Mucosa of descending colon (tissue), 3 donors: ENCODE data around the gene GOLGA5. TPM values are rescaled to one million over a fixed set of nuclear protein-coding genes. Genes with fewer than 3 reads are reported as not detected.

Source experiments
- ATAC-seq: fragments of 200-7000 bp; cut with Tn5 transposase; one replicate; pipeline ENCODE4 v1.9.1; 2020; ENCODE audit warnings: mild to moderate bottlenecking, moderate library complexity
- DNase-seq, 3 donors: peaks; one replicate each; pipeline ENCODE4 v3.0.0-alpha.2; 2020
- H3K36me3 ChIP-seq: fragments of 200-600 bp; one replicate; pipeline ENCODE4 v1.8.0; 2021; ENCODE audit warnings: low read depth, mild to moderate bottlenecking
- H3K4me1 ChIP-seq: fragments of 200-600 bp; one replicate; pipeline ENCODE4 v1.8.0; 2021; ENCODE audit warnings: low read depth, mild to moderate bottlenecking
- H3K4me3 ChIP-seq: fragments of 200-600 bp; one replicate; pipeline ENCODE4 v1.8.0; 2021; ENCODE audit warnings: mild to moderate bottlenecking
- H3K9me3 ChIP-seq: fragments of 200-600 bp; one replicate; pipeline ENCODE4 v1.8.0; 2021; ENCODE audit warnings: mild to moderate bottlenecking
- intact Hi-C, 2 donors: fragments of 100-400 bp; cut with DNase I in 1 of 2; cut with micrococcal nuclease in 1 of 2; formaldehyde crosslinking; loops; one replicate each; pipeline versions ENCODE4 v1.11.0 to v1.11.1; 2022; cut with DNase I, micrococcal nuclease
- total RNA-seq, 3 donors: library from RNA; stranded (reverse); fragmentation: NEBNext Ultra II Directional in 2 of 3; extraction: Animal tissue kit (Norgen Biotek cat#: 25700) in 2 of 3; gene quantifications; one replicate each; pipeline versions ENCODE4 v1.2.1 to v1.2.4, GENCODE V29; 2021 to 2023
- TF ChIP-seq, protein P1 (sequence below): fragments of 200-600 bp; IDR thresholded peaks from one replicate; pipeline ENCODE4 v1.8.0; 2022; ENCODE audit warnings: antibody characterized with exemption, mild to moderate bottlenecking
- donor health status: DM: no; HTN: no; CAD: no; lungs with moderate emphysema.
- donor health status: DM: no; HTN: no; CAD: no.
- donor health status: DM: no; HTN: yes; CAD: no.

The GOLGA5 gene
- total RNA-seq, 3 donors from 2014 or later = 33.8 to 40.0 (median 39.2) TPM

DNA sequence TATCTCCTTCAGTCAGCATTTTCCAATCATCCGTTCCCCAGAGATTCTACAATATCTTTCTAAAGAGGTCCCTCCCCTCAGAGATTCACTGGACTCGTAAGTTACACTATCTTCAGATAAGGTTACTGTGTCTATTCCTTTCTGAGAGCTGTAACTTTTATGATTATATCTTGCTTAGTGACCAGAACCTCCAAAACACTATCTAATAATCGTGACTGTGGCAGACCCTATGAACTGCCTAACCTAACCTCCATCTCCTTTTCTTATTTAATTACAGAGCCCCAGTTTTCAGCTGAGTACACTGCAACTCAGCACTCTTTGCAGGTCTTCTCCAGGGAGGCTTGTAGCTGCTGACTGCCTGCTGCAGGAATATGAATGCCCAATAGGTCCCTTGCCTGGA, 90.3 kb downstream of the GOLGA5 start:
- H3K4me1 ChIP-seq = no peaks in the 10 kb centered on the region
- DNase-seq = no peak
- no peak overlapping the region for H3K4me3 ChIP-seq
- TF ChIP-seq, protein P1, sequence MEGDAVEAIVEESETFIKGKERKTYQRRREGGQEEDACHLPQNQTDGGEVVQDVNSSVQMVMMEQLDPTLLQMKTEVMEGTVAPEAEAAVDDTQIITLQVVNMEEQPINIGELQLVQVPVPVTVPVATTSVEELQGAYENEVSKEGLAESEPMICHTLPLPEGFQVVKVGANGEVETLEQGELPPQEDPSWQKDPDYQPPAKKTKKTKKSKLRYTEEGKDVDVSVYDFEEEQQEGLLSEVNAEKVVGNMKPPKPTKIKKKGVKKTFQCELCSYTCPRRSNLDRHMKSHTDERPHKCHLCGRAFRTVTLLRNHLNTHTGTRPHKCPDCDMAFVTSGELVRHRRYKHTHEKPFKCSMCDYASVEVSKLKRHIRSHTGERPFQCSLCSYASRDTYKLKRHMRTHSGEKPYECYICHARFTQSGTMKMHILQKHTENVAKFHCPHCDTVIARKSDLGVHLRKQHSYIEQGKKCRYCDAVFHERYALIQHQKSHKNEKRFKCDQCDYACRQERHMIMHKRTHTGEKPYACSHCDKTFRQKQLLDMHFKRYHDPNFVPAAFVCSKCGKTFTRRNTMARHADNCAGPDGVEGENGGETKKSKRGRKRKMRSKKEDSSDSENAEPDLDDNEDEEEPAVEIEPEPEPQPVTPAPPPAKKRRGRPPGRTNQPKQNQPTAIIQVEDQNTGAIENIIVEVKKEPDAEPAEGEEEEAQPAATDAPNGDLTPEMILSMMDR = no peak
- ATAC-seq = no peak
- intact Hi-C loops = no loop called here
- H3K36me3 ChIP-seq = no peaks in the 10 kb centered on the region
- H3K9me3 ChIP-seq = no peaks in the 10 kb centered on the region

DNA sequence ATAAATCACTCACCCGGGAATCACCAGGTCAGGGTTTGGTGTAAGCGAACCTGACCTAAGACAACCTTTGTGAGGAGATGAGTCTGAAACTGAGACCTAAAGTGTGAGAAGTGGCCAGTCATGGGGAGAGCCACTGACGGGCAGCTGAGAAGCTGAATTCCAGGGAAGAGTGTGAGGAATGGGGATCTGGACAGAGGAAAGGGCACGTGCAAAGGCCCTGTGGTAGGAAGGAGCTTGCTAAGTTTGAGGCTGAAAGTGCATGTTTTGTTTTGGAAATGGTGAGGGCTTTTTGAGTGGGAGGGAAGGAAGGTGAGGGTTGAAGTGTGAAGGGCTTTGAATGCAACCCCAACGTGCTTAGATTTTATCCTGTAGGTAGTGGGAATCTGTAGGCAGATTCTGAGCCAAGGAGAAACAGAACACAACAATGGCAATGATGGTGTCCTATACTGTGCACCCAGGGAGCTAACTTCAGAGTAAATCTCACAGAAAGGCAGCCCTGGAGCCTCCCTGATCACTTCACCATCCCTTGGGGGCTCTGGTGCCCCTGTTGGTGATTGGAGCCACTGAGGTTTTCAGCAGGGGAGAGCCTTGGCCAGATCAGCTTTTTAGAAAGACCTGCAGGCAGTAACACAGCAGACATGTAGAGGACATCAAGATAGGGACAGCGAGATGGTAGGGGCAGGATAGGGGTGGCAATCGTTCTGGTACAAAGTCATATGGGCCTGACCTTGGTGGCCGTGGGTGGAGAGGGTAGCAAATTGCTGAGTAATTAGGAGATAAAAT, 91.4 kb downstream of the GOLGA5 start:
- ATAC-seq = no peak
- TF ChIP-seq, protein P1 = no peak
- Histone ChIP-seq H3K4me3 (no peak overlapping the region), H3K36me3 (no peaks in the 10 kb centered on the region), H3K4me1 (no peaks in the 10 kb centered on the region), H3K9me3 (no peaks in the 10 kb centered on the region)
- intact Hi-C loops = no loop called here
- no peak for DNase-seq

DNA sequence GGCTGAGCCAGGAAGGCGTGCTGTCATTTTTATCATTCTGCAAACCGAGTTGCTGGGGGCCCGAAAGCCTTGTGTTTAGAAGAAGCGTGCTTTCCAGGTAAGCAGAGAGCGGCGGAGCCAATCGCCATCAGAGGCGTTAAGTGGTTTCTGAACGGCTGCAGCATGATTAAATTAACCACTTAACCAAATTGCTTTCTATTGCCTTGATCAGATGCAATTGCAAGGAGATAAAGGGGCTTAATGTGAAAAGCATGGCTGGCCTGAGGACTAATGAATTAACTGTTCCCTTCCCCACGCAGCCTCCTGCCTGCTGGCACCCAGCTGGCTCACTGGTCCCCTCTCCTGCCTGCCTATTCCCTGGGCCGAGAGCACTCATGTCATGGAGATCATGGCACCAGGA, 92.2 kb downstream of the GOLGA5 start:
- TF ChIP-seq, protein P1 = no peak
- ATAC-seq (no peak), DNase-seq (no peak)
- H3K4me3 ChIP-seq = no peak overlapping the region
- no peaks in the 10 kb centered on the region for H3K9me3 ChIP-seq
- H3K36me3 ChIP-seq = no peaks in the 10 kb centered on the region
- intact Hi-C loops = no loop called here
- no peaks in the 10 kb centered on the region for H3K4me1 ChIP-seq

DNA sequence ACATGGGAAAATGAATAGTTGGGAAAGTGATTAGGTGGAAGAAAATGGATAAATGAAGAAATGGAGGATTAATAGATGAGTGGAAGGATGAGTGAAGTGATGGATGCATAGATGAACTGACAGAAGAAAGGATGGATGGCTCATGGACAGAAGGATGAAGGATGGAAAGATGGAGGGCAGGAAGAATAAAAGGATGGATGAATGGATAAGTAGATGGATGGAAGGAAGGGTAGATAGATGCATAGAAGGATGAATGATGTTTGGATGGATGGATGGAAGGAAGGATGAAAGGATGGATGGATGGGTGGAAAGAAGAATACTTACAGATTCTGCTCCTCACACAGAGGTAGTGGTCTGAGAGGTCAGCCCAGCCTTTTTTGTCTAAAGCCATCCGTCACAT, 93.1 kb downstream of the GOLGA5 start:
- Histone ChIP-seq H3K4me1 (no peaks in the 10 kb centered on the region), H3K36me3 (no peaks in the 10 kb centered on the region), H3K9me3 (no peaks in the 10 kb centered on the region), H3K4me3 (no peak overlapping the region)
- DNase-seq = no peak
- intact Hi-C loops = no loop called here
- TF ChIP-seq, protein P1 = no peak
- no peak for ATAC-seq

DNA sequence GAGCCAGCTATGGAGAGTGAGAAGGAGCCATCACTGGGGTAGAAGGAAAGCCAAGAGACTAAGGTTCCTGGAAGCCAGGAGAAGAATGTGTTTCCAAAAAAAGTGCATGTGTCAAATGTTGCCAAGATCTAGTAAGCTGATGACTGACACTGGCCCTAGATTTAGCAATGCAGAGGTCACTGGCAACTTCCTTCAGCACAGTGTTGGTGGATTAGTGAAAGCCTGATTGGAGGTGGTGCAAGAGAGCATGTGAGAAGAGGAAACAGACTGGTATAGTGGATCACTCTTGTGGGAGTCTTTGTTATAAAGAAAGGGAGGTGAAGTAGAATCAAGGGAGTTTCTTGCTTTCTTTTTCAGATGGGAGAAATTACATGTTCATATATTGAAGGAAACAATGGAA, 94.8 kb downstream of the GOLGA5 start:
- Histone ChIP-seq H3K36me3 (no peaks in the 10 kb centered on the region), H3K9me3 (peaks cover 10% of the 10 kb centered on the region), H3K4me3 (no peak overlapping the region), H3K4me1 (no peaks in the 10 kb centered on the region)
- no peak for ATAC-seq
- DNase-seq = no peak
- TF ChIP-seq, protein P1 = no peak
- intact Hi-C loops = no loop called here

Other genes starting within 250 kb of the GOLGA5 start
- gene LGMN, start 45.7 kb upstream of the GOLGA5 start, total RNA-seq = 100 to 1,000 TPM in 1 of 3 donors, 10 to 100 TPM in 2; 86.8 to 103 (median 94.3) TPM
- gene CHGA, start 128.8 kb downstream of the GOLGA5 start, total RNA-seq = 100 to 1,000 TPM in 2 of 3 donors, 10 to 100 TPM in 1; 39.1 to 236 (median 187) TPM